WI38 (cell line): ENCODE measurements around the gene SMIM35.

ENCODE experiments used
- H3K4me3 ChIP-seq: 2 replicates; pipeline ENCODE4 v1.5.1; 2011; ENCODE audit warnings: low read depth, mild to moderate bottlenecking, control low read depth, low read length
- CTCF ChIP-seq: IDR thresholded peaks from 2 replicates; pipeline ENCODE4 v1.5.1; 2012; ENCODE audit warnings: low read depth, mild to moderate bottlenecking, control low read depth, low read length

The SMIM35 gene

GRCh38 chr11:117966908-117967307 lies 119.9 kb downstream of the SMIM35 start:
- TF ChIP-seq CTCF: no peak
- no peak overlapping the region for H3K4me3 ChIP-seq

- no peak overlapping the region for H3K4me3 ChIP-seq
- TF ChIP-seq CTCF: no peak
Measured at GRCh38 chr11:117962826-117963225, 123.9 kb downstream of the SMIM35 start.

GRCh38 chr11:117961896-117962295 lies 124.9 kb downstream of the SMIM35 start:
- no peak for TF ChIP-seq CTCF

GRCh38 chr11:117960406-117960805 lies 126.4 kb downstream of the SMIM35 start:
- no peak for TF ChIP-seq CTCF
- H3K4me3 ChIP-seq: no peak overlapping the region

More at GRCh38 chr11:117961896-117962295, 124.9 kb downstream of the SMIM35 start:
- H3K4me3 ChIP-seq: no peak overlapping the region

- TF ChIP-seq CTCF: no peak
- no peak overlapping the region for H3K4me3 ChIP-seq
Measured at GRCh38 chr11:117959438-117960149, 127.2 kb downstream of the SMIM35 start.

GRCh38 chr11:117958949-117959348 lies 127.8 kb downstream of the SMIM35 start:
- no peak overlapping the region for H3K4me3 ChIP-seq
- TF ChIP-seq CTCF: no peak
